Measurements from ENCODE around the gene KRCC1. TPM values are rescaled to one million over a fixed set of nuclear protein-coding genes. Genes with fewer than 3 reads are reported as not detected.

KRCC1 gene
- total and polyA plus RNA-seq, 9 of the 15 experiments (the other 6 are each of a cell fraction or from before 2014, with no cell fraction given): 1.9 to 6.0 (median 2.2) TPM

GRCh38 chr2:88097192-88097591 is 41.6 kb upstream of the KRCC1 start:
- no peaks in the 10 kb centered on the region for H3K9me3 ChIP-seq (replicated peaks; ENCODE audit: control insufficient read depth, insufficient read depth, low read depth, low read length)
- no peak overlapping the region for H3K9ac ChIP-seq (ENCODE audit: insufficient read depth in 1 of 2, low read depth in 2 of 2, low read length in 2 of 2)
- no peaks in the 10 kb centered on the region for H3K79me2 ChIP-seq (ENCODE audit: control insufficient read depth, insufficient read depth, low read length)
- DNase-seq (ENCODE audit: extremely low read depth in 1 of 4, low spot score in 3 of 4) (no peak), FAIRE-seq (no peak), ATAC-seq (no peak)
- no peaks in the 10 kb centered on the region for H3K9me1 ChIP-seq (ENCODE audit: control insufficient read depth, insufficient read depth, low read length)
- BruUV-seq (replicated peaks): no TSS peak
- no peak overlapping the region; the same call in 1 of the 2 replicates for H2AFZ ChIP-seq (ENCODE audit: low read depth, low read length)
- no peak overlapping the region for H3K27ac ChIP-seq (ENCODE audit: extremely low read depth, low read depth, low read length)
- intact Hi-C loops (cut with micrococcal nuclease) (no loop called here), in situ Hi-C loops (cut with MboI) (no loop called here)
- no peak overlapping the region for H3K4me3 ChIP-seq
- ChIA-PET CTCF (ENCODE audit: low intra/inter-chr PET ratio) (no interaction called here), POLR2A (interaction anchor here (1.9 kb wide), 1 partner anchor 81 kb away, joined by 7 read pairs; the partner anchor contains the start of gene RNU2-63P)
- no peak overlapping the region for H3K4me2 ChIP-seq (ENCODE audit: insufficient read depth, low read length)
- TF ChIP-seq, protein P1, sequence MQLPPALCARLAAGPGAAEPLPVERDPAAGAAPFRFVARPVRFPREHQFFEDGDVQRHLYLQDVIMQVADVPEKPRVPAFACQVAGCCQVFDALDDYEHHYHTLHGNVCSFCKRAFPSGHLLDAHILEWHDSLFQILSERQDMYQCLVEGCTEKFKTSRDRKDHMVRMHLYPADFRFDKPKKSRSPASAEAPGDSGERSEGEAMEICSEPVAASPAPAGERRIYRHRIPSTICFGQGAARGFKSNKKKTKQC (CRISPR knock-in tag; IDR thresholded peaks at IDR 0.05): no peak
- no peak for TF ChIP-seq ATF1 (CRISPR knock-in tag; IDR thresholded peaks at IDR 0.05)
- no peak for TF ChIP-seq ATF1 (tag; IDR thresholded peaks at IDR 0.05)
- no peak for TF ChIP-seq CBX5 (IDR thresholded peaks at IDR 0.05; ENCODE audit: borderline replicate concordance, low read depth)
- TF ChIP-seq ZNF316 (IDR thresholded peaks at IDR 0.05): 0 out of 2 replicates have a peak, but pooled peaks have one; percentile 19
- H3K4me1 ChIP-seq (replicated peaks in 1 of 2; ENCODE audit: control insufficient read depth in 2 of 2, insufficient read depth in 2 of 2, low read length in 2 of 2): peaks cover 4 to 7% of the 10 kb centered on the region in 2 experiments; a peak in 3 of 5 replicates
- no peaks in the 10 kb centered on the region; a peak in 3 of 5 replicates for H3K27me3 ChIP-seq (ENCODE audit: control insufficient read depth in 2 of 2, insufficient read depth in 2 of 2, low read length in 2 of 2)
- H4K20me1 ChIP-seq (replicated peaks; ENCODE audit: control insufficient read depth, insufficient read depth, low read length): no peaks in the 10 kb centered on the region
- WGBS (ENCODE audit: insufficient coverage, low coverage, missing lambda C conversion rate): 8% methylated on average over 3 of the region's 3 CpGs
- H3K36me3 ChIP-seq (ENCODE audit: control insufficient read depth, insufficient read depth, low read length): no peaks in the 10 kb centered on the region

DNA sequence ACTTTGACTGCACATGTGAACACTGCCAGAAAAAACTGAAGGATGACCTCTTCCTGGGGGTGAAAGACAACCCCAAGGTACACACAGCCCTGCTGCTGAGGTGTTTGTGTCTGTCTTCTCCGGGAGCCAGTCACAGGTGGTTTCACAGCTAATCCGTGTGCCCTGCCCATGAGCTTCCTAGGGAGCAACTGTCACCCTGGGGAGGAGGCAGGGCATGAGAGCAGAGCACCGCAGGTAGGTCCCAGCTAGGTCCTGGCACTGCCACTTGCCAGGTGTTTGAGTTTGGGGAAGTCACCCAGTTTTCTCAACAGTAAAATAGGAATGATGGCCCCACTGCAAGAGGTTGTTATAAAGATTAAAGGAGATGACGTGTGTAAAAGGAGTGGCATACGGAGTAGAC is 41.1 kb upstream of the KRCC1 start:
- DNase-seq (ENCODE audit: extremely low read depth in 1 of 4, low spot score in 3 of 4): no peak
- Histone ChIP-seq H3K79me2 (ENCODE audit: control insufficient read depth, insufficient read depth, low read length) (no peaks in the 10 kb centered on the region), H3K36me3 (ENCODE audit: control insufficient read depth, insufficient read depth, low read length) (no peaks in the 10 kb centered on the region), H2AFZ (ENCODE audit: low read depth, low read length) (0 out of 2 replicates have a peak overlapping the region, but pooled peaks have one; percentile 17), H3K27ac (ENCODE audit: extremely low read depth, low read depth, low read length) (no peak overlapping the region), H3K4me2 (ENCODE audit: insufficient read depth, low read length) (no peak overlapping the region), H3K4me1 (replicated peaks in 1 of 2; ENCODE audit: control insufficient read depth in 2 of 2, insufficient read depth in 2 of 2, low read length in 2 of 2) (peaks cover 4 to 7% of the 10 kb centered on the region in 2 experiments; a peak in 3 of 5 replicates), H4K20me1 (replicated peaks; ENCODE audit: control insufficient read depth, insufficient read depth, low read length) (no peaks in the 10 kb centered on the region), H3K27me3 (ENCODE audit: control insufficient read depth in 2 of 2, insufficient read depth in 2 of 2, low read length in 2 of 2) (no peaks in the 10 kb centered on the region; a peak in 2 of 5 replicates), H3K4me3 (no peak overlapping the region), H3K9me3 (replicated peaks; ENCODE audit: control insufficient read depth, insufficient read depth, low read depth, low read length) (no peaks in the 10 kb centered on the region), H3K9ac (ENCODE audit: insufficient read depth in 1 of 2, low read depth in 2 of 2, low read length in 2 of 2) (no peak overlapping the region), H3K9me1 (ENCODE audit: control insufficient read depth, insufficient read depth, low read length) (no peaks in the 10 kb centered on the region)
- in situ Hi-C loops (cut with MboI): no loop called here
- CTCF ChIA-PET (ENCODE audit: low intra/inter-chr PET ratio): no interaction called here
- BruUV-seq (replicated peaks): no TSS peak
- POLR2A ChIA-PET: interaction anchor here (1.0 to 1.9 kb wide), 3 partner anchors 10 to 81 kb away, joined by 3 to 7 read pairs (median 4); partner anchors contain the start of gene RNU2-63P
- intact Hi-C loops (cut with micrococcal nuclease): no loop called here
- FAIRE-seq: no peak
- WGBS (ENCODE audit: insufficient coverage, low coverage, missing lambda C conversion rate): 10% methylated on average over 5 of the region's 5 CpGs
- ATAC-seq: no peak
- TF ChIP-seq MAFK (IDR thresholded peaks at IDR 0.05; ENCODE audit: low read length) (no peak), LCOR (CRISPR knock-in tag; IDR thresholded peaks at IDR 0.05) (no peak), DMBX1 (CRISPR knock-in tag; IDR thresholded peaks at IDR 0.05; ENCODE audit: borderline replicate concordance) (no peak), NR3C1 (CRISPR knock-in tag; IDR thresholded peaks at IDR 0.05) (no peak), RBM22 (IDR thresholded peaks at IDR 0.05; ENCODE audit: low read depth, low read length, poor library complexity, severe bottlenecking) (no peak), SOX6 (IDR thresholded peaks at IDR 0.05) (no peak), EZH2 (IDR thresholded peaks at IDR 0.05; ENCODE audit: borderline replicate concordance, low read depth, low read length) (no peak), COPS2 (conservative IDR thresholded peaks at IDR 0.05) (no peak)
- TF ChIP-seq, protein P2, sequence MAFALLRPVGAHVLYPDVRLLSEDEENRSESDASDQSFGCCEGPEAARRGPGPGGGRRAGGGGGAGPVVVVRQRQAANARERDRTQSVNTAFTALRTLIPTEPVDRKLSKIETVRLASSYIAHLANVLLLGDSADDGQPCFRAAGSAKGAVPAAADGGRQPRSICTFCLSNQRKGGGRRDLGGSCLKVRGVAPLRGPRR (CRISPR knock-in tag; IDR thresholded peaks at IDR 0.05): no peak
- TF ChIP-seq, protein P3, sequence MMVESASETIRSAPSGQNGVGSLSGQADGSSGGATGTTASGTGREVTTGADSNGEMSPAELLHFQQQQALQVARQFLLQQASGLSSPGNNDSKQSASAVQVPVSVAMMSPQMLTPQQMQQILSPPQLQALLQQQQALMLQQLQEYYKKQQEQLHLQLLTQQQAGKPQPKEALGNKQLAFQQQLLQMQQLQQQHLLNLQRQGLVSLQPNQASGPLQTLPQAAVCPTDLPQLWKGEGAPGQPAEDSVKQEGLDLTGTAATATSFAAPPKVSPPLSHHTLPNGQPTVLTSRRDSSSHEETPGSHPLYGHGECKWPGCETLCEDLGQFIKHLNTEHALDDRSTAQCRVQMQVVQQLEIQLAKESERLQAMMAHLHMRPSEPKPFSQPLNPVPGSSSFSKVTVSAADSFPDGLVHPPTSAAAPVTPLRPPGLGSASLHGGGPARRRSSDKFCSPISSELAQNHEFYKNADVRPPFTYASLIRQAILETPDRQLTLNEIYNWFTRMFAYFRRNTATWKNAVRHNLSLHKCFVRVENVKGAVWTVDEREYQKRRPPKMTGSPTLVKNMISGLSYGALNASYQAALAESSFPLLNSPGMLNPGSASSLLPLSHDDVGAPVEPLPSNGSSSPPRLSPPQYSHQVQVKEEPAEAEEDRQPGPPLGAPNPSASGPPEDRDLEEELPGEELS (CRISPR knock-in tag; IDR thresholded peaks at IDR 0.05; ENCODE audit: borderline replicate concordance): no peak
